Measurements from ENCODE around the gene C1D.

Gene C1D

GRCh38 chr2:68043695-68044094, 19.1 kb downstream of the C1D start:
- no peak overlapping the region for H2BK120ac ChIP-seq (ENCODE audit: low read depth, low read length)
- H3K14ac ChIP-seq (ENCODE audit: low read length): no peak overlapping the region
- no peak overlapping the region for H4K91ac ChIP-seq (ENCODE audit: low read depth, low read length, poor library complexity)
- H3K9me3 ChIP-seq (replicated peaks in 1 of 2; ENCODE audit: control insufficient read depth in 2 of 2, insufficient read depth in 1 of 2, low read depth in 1 of 2, low read length in 2 of 2): no peaks in the 10 kb centered on the region
- no peaks in the 10 kb centered on the region for H3K27me3 ChIP-seq (ENCODE audit: control insufficient read depth in 3 of 3, insufficient read depth in 3 of 3, low read depth in 1 of 3, low read length in 3 of 3)
- no peak overlapping the region for H3K27ac ChIP-seq (replicated peaks; ENCODE audit: low read length)
- H3K4ac ChIP-seq (ENCODE audit: low read length): no peak overlapping the region
- DNase-seq (ENCODE audit: low spot score): no peak
- no peaks in the 10 kb centered on the region for H3K79me1 ChIP-seq (ENCODE audit: low read depth, low read length)
- H3K18ac ChIP-seq (ENCODE audit: low read length): no peak overlapping the region
- H3K4me1 ChIP-seq (ENCODE audit: control insufficient read depth in 2 of 2, insufficient read depth in 1 of 2, low read depth in 1 of 2, low read length in 2 of 2): no peaks in the 10 kb centered on the region
- H2AFZ ChIP-seq (ENCODE audit: low read length): no peak overlapping the region
- no peak overlapping the region for H3K9ac ChIP-seq (ENCODE audit: low read depth, low read length, poor library complexity)
- no peak overlapping the region for H2AK5ac ChIP-seq (ENCODE audit: low read depth, low read length)
- H2BK15ac ChIP-seq (ENCODE audit: low read length): no peak overlapping the region
- H3K4me2 ChIP-seq (ENCODE audit: insufficient read depth, low read length, poor library complexity, severe bottlenecking): no peak overlapping the region
- no peak overlapping the region for H4K8ac ChIP-seq (ENCODE audit: low read depth, low read length)
- H2BK5ac ChIP-seq (ENCODE audit: low read length): no peak overlapping the region
- H2BK12ac ChIP-seq (ENCODE audit: low read length): no peak overlapping the region
- no peak overlapping the region for H3K4me3 ChIP-seq (ENCODE audit: low read length in 2 of 2)
- peaks cover 0 to 32% of the 10 kb centered on the region in 2 donors for H3K36me3 ChIP-seq (replicated peaks in 1 of 2; ENCODE audit: control insufficient read depth in 2 of 2, insufficient read depth in 2 of 2, low read length in 2 of 2)
- H3K23ac ChIP-seq (ENCODE audit: low read depth, low read length, poor library complexity): no peak overlapping the region
- WGBS, 2 donors (ENCODE audit: extremely low coverage in 2 of 2, insufficient read length in 2 of 2, insufficient replicate concordance in 1 of 2): no CpG with 5 or more reads among the region's 3 CpGs

GRCh38 chr2:68043032-68043431, 19.8 kb downstream of the C1D start:
- H3K36me3 ChIP-seq (replicated peaks in 1 of 2; ENCODE audit: control insufficient read depth in 2 of 2, insufficient read depth in 2 of 2, low read length in 2 of 2): peaks cover 0 to 32% of the 10 kb centered on the region in 2 donors
- H3K4ac ChIP-seq (ENCODE audit: low read length): no peak overlapping the region
- H3K14ac ChIP-seq (ENCODE audit: low read length): no peak overlapping the region
- H3K4me2 ChIP-seq (ENCODE audit: insufficient read depth, low read length, poor library complexity, severe bottlenecking): no peak overlapping the region
- no peak overlapping the region for H2AK5ac ChIP-seq (ENCODE audit: low read depth, low read length)
- no peak for DNase-seq (ENCODE audit: low spot score)
- H3K18ac ChIP-seq (ENCODE audit: low read length): no peak overlapping the region
- H2BK12ac ChIP-seq (ENCODE audit: low read length): no peak overlapping the region
- no peak overlapping the region for H2BK120ac ChIP-seq (ENCODE audit: low read depth, low read length)
- no peak overlapping the region for H3K27ac ChIP-seq (replicated peaks; ENCODE audit: low read length)
- H2BK15ac ChIP-seq (ENCODE audit: low read length): no peak overlapping the region
- H3K9ac ChIP-seq (ENCODE audit: low read depth, low read length, poor library complexity): no peak overlapping the region
- H3K4me3 ChIP-seq (ENCODE audit: low read length in 2 of 2): no peak overlapping the region
- no peak overlapping the region for H4K91ac ChIP-seq (ENCODE audit: low read depth, low read length, poor library complexity)
- no CpG with 5 or more reads among the region's 5 CpGs for whole genome bisulfite sequencing, 2 donors (ENCODE audit: extremely low coverage in 2 of 2, insufficient read length in 2 of 2, insufficient replicate concordance in 1 of 2)
- H3K4me1 ChIP-seq (ENCODE audit: control insufficient read depth in 2 of 2, insufficient read depth in 1 of 2, low read depth in 1 of 2, low read length in 2 of 2): no peaks in the 10 kb centered on the region
- no peak overlapping the region for H4K8ac ChIP-seq (ENCODE audit: low read depth, low read length)
- H2BK5ac ChIP-seq (ENCODE audit: low read length): no peak overlapping the region
- H2AFZ ChIP-seq (ENCODE audit: low read length): no peak overlapping the region
- no peak overlapping the region for H3K23ac ChIP-seq (ENCODE audit: low read depth, low read length, poor library complexity)
- H3K79me1 ChIP-seq (ENCODE audit: low read depth, low read length): no peaks in the 10 kb centered on the region
- no peaks in the 10 kb centered on the region for H3K9me3 ChIP-seq (replicated peaks in 1 of 2; ENCODE audit: control insufficient read depth in 2 of 2, insufficient read depth in 1 of 2, low read depth in 1 of 2, low read length in 2 of 2)
- no peaks in the 10 kb centered on the region for H3K27me3 ChIP-seq (ENCODE audit: control insufficient read depth in 3 of 3, insufficient read depth in 3 of 3, low read depth in 1 of 3, low read length in 3 of 3)

GRCh38 chr2:68041704-68042245, 21.0 kb downstream of the C1D start:
- no peaks in the 10 kb centered on the region for H3K79me1 ChIP-seq (ENCODE audit: low read depth, low read length)

GRCh38 chr2:68040078-68040477, 22.7 kb downstream of the C1D start:
- Histone ChIP-seq H3K14ac (ENCODE audit: low read length) (no peak overlapping the region), H3K9ac (ENCODE audit: low read depth, low read length, poor library complexity) (no peak overlapping the region), H4K91ac (ENCODE audit: low read depth, low read length, poor library complexity) (no peak overlapping the region), H2BK120ac (ENCODE audit: low read depth, low read length) (no peak overlapping the region), H3K4me3 (ENCODE audit: low read length in 2 of 2) (no peak overlapping the region), H4K8ac (ENCODE audit: low read depth, low read length) (no peak overlapping the region), H3K18ac (ENCODE audit: low read length) (no peak overlapping the region), H2AFZ (ENCODE audit: low read length) (no peak overlapping the region), H3K4ac (ENCODE audit: low read length) (no peak overlapping the region), H2BK5ac (ENCODE audit: low read length) (no peak overlapping the region), H2BK12ac (ENCODE audit: low read length) (no peak overlapping the region), H3K79me1 (ENCODE audit: low read depth, low read length) (no peaks in the 10 kb centered on the region), H2BK15ac (ENCODE audit: low read length) (no peak overlapping the region), H2AK5ac (ENCODE audit: low read depth, low read length) (no peak overlapping the region), H3K4me2 (ENCODE audit: insufficient read depth, low read length, poor library complexity, severe bottlenecking) (no peak overlapping the region), H3K27me3 (ENCODE audit: control insufficient read depth in 3 of 3, insufficient read depth in 3 of 3, low read depth in 1 of 3, low read length in 3 of 3) (no peaks in the 10 kb centered on the region), H3K4me1 (ENCODE audit: control insufficient read depth in 2 of 2, insufficient read depth in 1 of 2, low read depth in 1 of 2, low read length in 2 of 2) (no peaks in the 10 kb centered on the region), H3K27ac (replicated peaks; ENCODE audit: low read length) (no peak overlapping the region), H3K9me3 (replicated peaks in 1 of 2; ENCODE audit: control insufficient read depth in 2 of 2, insufficient read depth in 1 of 2, low read depth in 1 of 2, low read length in 2 of 2) (no peaks in the 10 kb centered on the region), H3K23ac (ENCODE audit: low read depth, low read length, poor library complexity) (no peak overlapping the region), H3K36me3 (replicated peaks in 1 of 2; ENCODE audit: control insufficient read depth in 2 of 2, insufficient read depth in 2 of 2, low read length in 2 of 2) (peaks cover 0 to 20% of the 10 kb centered on the region in 2 donors)
- no CpG with 5 or more reads among the region's 3 CpGs for WGBS, 2 donors (ENCODE audit: extremely low coverage in 2 of 2, insufficient read length in 2 of 2, insufficient replicate concordance in 1 of 2)
- DNase-seq (ENCODE audit: low spot score): no peak

More at GRCh38 chr2:68041704-68042245, 21.0 kb downstream of the C1D start:
- no peak overlapping the region for H3K4ac ChIP-seq (ENCODE audit: low read length)
- no peaks in the 10 kb centered on the region for H3K27me3 ChIP-seq (ENCODE audit: control insufficient read depth in 3 of 3, insufficient read depth in 3 of 3, low read depth in 1 of 3, low read length in 3 of 3)
- H3K4me1 ChIP-seq (ENCODE audit: control insufficient read depth in 2 of 2, insufficient read depth in 1 of 2, low read depth in 1 of 2, low read length in 2 of 2): no peaks in the 10 kb centered on the region
- no peak for DNase-seq (ENCODE audit: low spot score)
- H3K9me3 ChIP-seq (replicated peaks in 1 of 2; ENCODE audit: control insufficient read depth in 2 of 2, insufficient read depth in 1 of 2, low read depth in 1 of 2, low read length in 2 of 2): no peaks in the 10 kb centered on the region
- H2AFZ ChIP-seq (ENCODE audit: low read length): no peak overlapping the region
- H3K4me2 ChIP-seq (ENCODE audit: insufficient read depth, low read length, poor library complexity, severe bottlenecking): no peak overlapping the region
- H3K18ac ChIP-seq (ENCODE audit: low read length): no peak overlapping the region
- no peak overlapping the region for H4K91ac ChIP-seq (ENCODE audit: low read depth, low read length, poor library complexity)
- H2BK15ac ChIP-seq (ENCODE audit: low read length): no peak overlapping the region
- no peak overlapping the region for H3K14ac ChIP-seq (ENCODE audit: low read length)
- peaks cover 0 to 30% of the 10 kb centered on the region in 2 donors for H3K36me3 ChIP-seq (replicated peaks in 1 of 2; ENCODE audit: control insufficient read depth in 2 of 2, insufficient read depth in 2 of 2, low read length in 2 of 2)
- no peak overlapping the region for H3K4me3 ChIP-seq (ENCODE audit: low read length in 2 of 2)
- H2BK120ac ChIP-seq (ENCODE audit: low read depth, low read length): no peak overlapping the region
- no peak overlapping the region for H4K8ac ChIP-seq (ENCODE audit: low read depth, low read length)
- H3K9ac ChIP-seq (ENCODE audit: low read depth, low read length, poor library complexity): no peak overlapping the region
- no peak overlapping the region for H3K27ac ChIP-seq (replicated peaks; ENCODE audit: low read length)
- H2BK12ac ChIP-seq (ENCODE audit: low read length): no peak overlapping the region
- no peak overlapping the region for H2AK5ac ChIP-seq (ENCODE audit: low read depth, low read length)
- H3K23ac ChIP-seq (ENCODE audit: low read depth, low read length, poor library complexity): no peak overlapping the region
- no peak overlapping the region for H2BK5ac ChIP-seq (ENCODE audit: low read length)
